Endothelial cell (in vitro differentiated cells): ENCODE data around the gene ARHGAP30. TPM values are rescaled to one million over a fixed set of nuclear protein-coding genes. Genes with fewer than 3 reads are reported as not detected.

Experiments
- DNase-seq: peaks from one replicate; pipeline ENCODE4 v3.0.0; 2021; ENCODE audit warnings: low spot score
- H3K27ac Mint-ChIP-seq: one replicate; pipeline ENCODE4 v1.8.0; 2021; ENCODE audit warnings: mixed read lengths, inconsistent platforms; ENCODE audit not compliant: unreplicated experiment
- H3K27me3 Mint-ChIP-seq: one replicate; pipeline ENCODE4 v1.8.0; 2021; ENCODE audit warnings: mild to moderate bottlenecking, moderate library complexity, mixed read lengths, inconsistent platforms; ENCODE audit not compliant: unreplicated experiment
- H3K36me3 Mint-ChIP-seq: one replicate; pipeline ENCODE4 v1.8.0; 2021; ENCODE audit warnings: mild to moderate bottlenecking, low read depth, mixed read lengths, inconsistent platforms; ENCODE audit not compliant: unreplicated experiment
- H3K4me1 Mint-ChIP-seq: one replicate; pipeline ENCODE4 v1.8.0; 2021; ENCODE audit warnings: mild to moderate bottlenecking, mixed read lengths, inconsistent platforms; ENCODE audit not compliant: unreplicated experiment
- H3K4me3 Mint-ChIP-seq: one replicate; pipeline ENCODE4 v1.8.0; 2021; ENCODE audit warnings: mild to moderate bottlenecking, mixed read lengths, inconsistent platforms; ENCODE audit not compliant: unreplicated experiment
- H3K9me3 Mint-ChIP-seq: one replicate; pipeline ENCODE4 v1.8.0; 2021; ENCODE audit warnings: mixed read lengths, inconsistent platforms; ENCODE audit not compliant: unreplicated experiment
- total RNA-seq: library from RNA; stranded (reverse); fragmentation: NEBNext Ultra II Directional; extraction: Animal tissue kit (Norgen Biotek cat#: 25700); gene quantifications from one replicate; pipeline ENCODE4 v1.2.1, GENCODE V29; 2021; ENCODE audit not compliant: unreplicated experiment
- TF ChIP-seq, protein P1 (sequence below): fragments of 200-600 bp; sonication (generic); IDR thresholded peaks from one replicate; pipeline ENCODE4 v1.5.0; 2021; ENCODE audit warnings: antibody characterized with exemption; ENCODE audit not compliant: unreplicated experiment

The ARHGAP30 gene
- total RNA-seq, 1 donor from 2014 or later = 0.23 TPM

DNA sequence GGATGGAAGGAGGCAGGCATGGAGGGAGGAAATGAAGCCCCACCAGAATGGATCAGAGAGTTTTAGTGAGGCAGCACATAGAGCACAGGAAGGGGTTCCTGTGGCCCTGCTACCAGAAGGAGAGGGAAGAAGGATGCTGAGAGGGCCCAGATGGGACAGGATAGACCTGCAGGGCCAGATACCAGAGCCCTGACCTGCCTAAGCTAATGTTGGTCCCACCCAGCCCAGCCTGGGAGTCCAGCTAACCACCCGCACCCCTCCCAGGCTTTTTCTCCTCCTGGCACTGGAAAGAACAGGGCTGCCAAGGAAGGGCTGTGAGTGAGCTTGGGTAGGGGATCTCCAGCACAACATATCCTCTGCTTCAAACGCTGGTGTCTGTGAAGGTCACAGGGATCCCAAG, 12.8 kb upstream of the ARHGAP30 start:
- no peak for DNase-seq

GRCh38 chr1:161081519-161081918, 11.8 kb upstream of the ARHGAP30 start:
- no peak for DNase-seq
- Mint-ChIP-seq H3K27me3 (peaks cover 16% of the 10 kb centered on the region), H3K36me3 (no peaks in the 10 kb centered on the region), H3K4me3 (no peak overlapping the region), H3K9me3 (no peaks in the 10 kb centered on the region), H3K27ac (no peak overlapping the region), H3K4me1 (peaks cover 7% of the 10 kb centered on the region)
- TF ChIP-seq, protein P1, sequence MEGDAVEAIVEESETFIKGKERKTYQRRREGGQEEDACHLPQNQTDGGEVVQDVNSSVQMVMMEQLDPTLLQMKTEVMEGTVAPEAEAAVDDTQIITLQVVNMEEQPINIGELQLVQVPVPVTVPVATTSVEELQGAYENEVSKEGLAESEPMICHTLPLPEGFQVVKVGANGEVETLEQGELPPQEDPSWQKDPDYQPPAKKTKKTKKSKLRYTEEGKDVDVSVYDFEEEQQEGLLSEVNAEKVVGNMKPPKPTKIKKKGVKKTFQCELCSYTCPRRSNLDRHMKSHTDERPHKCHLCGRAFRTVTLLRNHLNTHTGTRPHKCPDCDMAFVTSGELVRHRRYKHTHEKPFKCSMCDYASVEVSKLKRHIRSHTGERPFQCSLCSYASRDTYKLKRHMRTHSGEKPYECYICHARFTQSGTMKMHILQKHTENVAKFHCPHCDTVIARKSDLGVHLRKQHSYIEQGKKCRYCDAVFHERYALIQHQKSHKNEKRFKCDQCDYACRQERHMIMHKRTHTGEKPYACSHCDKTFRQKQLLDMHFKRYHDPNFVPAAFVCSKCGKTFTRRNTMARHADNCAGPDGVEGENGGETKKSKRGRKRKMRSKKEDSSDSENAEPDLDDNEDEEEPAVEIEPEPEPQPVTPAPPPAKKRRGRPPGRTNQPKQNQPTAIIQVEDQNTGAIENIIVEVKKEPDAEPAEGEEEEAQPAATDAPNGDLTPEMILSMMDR = no peak

More for the DNA sequence above, 12.8 kb upstream of the ARHGAP30 start:
- H3K9me3 Mint-ChIP-seq = no peaks in the 10 kb centered on the region
- peaks cover 7% of the 10 kb centered on the region for H3K4me1 Mint-ChIP-seq
- no peak overlapping the region for H3K27ac Mint-ChIP-seq
- peaks cover 17% of the 10 kb centered on the region for H3K27me3 Mint-ChIP-seq
- TF ChIP-seq, protein P1 = no peak
- H3K36me3 Mint-ChIP-seq = no peaks in the 10 kb centered on the region
- H3K4me3 Mint-ChIP-seq = no peak overlapping the region

GRCh38 chr1:161080441-161081405, 11.0 kb upstream of the ARHGAP30 start:
- no peak for DNase-seq
- Mint-ChIP-seq H3K36me3 (no peaks in the 10 kb centered on the region), H3K9me3 (no peaks in the 10 kb centered on the region), H3K27me3 (peaks cover 14% of the 10 kb centered on the region), H3K4me3 (no peak overlapping the region), H3K27ac (no peak overlapping the region), H3K4me1 (peaks cover 3% of the 10 kb centered on the region)
- TF ChIP-seq, protein P1 = no peak

- no peaks in the 10 kb centered on the region for H3K36me3 Mint-ChIP-seq
- peaks cover 17% of the 10 kb centered on the region for H3K27me3 Mint-ChIP-seq
- H3K9me3 Mint-ChIP-seq = no peaks in the 10 kb centered on the region
- H3K4me1 Mint-ChIP-seq = peaks cover 3% of the 10 kb centered on the region
- TF ChIP-seq, protein P1 = no peak
- no peak for DNase-seq
- H3K4me3 Mint-ChIP-seq = no peak overlapping the region
- H3K27ac Mint-ChIP-seq = no peak overlapping the region
Observed at GRCh38 chr1:161079436-161080110, 9.9 kb upstream of the ARHGAP30 start.

- no peaks in the 10 kb centered on the region for H3K4me1 Mint-ChIP-seq
- H3K9me3 Mint-ChIP-seq = no peaks in the 10 kb centered on the region
- TF ChIP-seq, protein P1 = no peak
- H3K27me3 Mint-ChIP-seq = peaks cover 16% of the 10 kb centered on the region
- H3K36me3 Mint-ChIP-seq = peaks cover 3% of the 10 kb centered on the region
- DNase-seq = no peak
- no peak overlapping the region for H3K4me3 Mint-ChIP-seq
- H3K27ac Mint-ChIP-seq = no peak overlapping the region
Observed at GRCh38 chr1:161077426-161077825, 7.7 kb upstream of the ARHGAP30 start.
